CD4-positive, alpha-beta T cell treated with Interleukin-17A for 4 hours (primary cell): ENCODE measurements around the gene TNFSF8.
A peak's percentile ranks its signal among the peaks of the same experiment; 100 is the strongest.

Experiments used
- DNase-seq: peaks from one replicate; pipeline ENCODE4 v3.0.0-alpha.2; 2020; ENCODE audit warnings: mixed read lengths

Gene TNFSF8

DNA sequence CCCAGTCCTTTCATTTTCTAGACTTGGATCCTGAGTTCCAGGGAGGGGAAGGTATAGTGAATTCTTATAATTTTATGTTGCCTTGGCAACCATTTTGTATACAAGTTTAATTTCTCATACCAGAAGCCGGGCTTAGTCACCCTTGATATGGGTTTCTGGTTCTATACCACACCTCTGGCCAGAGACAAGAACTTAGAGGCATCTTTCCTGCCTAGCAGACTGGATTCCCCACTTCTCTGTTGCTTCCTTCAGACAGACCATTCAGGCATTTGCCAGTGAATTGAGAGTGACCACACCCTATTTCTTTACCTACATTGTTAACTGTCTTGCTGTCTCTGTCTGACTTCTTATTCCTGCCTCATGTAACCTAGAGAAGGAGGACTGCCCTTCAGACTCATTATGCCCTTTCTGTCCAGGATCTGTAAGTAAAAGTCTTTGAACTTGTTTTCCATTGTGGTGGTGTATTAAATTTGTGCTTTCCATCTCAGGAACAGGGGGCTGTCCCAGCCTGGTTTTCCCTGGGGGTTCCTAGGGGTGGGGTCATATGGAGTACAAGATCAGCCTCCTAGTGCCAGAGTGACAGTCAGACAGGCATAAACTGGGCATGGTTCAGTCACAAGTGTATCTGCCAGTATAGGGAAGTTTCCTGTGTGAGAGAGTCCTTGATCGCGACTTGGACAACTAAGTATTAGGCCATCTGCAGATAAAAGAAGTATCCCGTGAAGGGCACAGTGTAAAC lies 27.4 kb downstream of the TNFSF8 start:
- DNase-seq: peak; percentile 45

DNA sequence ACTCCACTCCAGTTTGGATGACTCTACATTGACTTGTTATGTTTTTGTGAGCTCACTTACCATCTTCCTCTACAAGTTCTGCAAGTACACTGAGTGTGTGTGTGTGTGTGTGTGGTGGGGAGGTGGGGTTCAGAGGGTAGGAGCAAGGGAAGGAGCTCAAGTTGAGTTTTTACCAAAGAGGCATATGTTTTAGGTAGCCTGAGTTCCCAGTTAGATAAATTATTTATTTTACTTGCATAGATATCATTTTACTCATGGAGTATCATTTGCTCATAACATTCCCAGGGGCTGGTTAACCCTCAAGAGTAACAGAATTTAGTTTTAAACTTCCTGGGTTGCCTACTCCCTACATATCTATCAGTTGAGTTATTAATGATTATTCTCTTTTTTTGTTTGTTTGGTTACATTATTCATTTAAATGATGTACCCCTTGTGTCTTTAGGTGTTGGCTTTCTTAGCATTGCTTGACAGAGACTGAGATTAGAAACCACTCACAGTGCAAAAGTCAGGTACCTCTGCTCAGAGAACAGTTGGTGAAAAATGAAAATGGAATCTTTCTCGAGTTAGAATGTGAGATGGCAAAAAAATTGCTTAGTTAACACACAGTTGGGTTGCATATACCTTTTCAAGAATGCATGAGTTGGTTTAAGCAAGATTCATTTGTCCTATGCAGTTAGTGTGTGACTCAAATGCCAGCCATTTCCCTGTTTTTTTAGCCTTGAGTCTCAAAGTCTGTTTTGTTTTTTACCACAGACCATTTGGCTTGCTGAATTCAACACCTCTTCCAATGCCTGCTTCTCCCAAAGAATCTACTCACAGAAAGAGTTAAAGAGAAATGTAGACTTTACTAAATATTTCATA lies 29.2 kb downstream of the TNFSF8 start:
- DNase-seq: no peak

DNA sequence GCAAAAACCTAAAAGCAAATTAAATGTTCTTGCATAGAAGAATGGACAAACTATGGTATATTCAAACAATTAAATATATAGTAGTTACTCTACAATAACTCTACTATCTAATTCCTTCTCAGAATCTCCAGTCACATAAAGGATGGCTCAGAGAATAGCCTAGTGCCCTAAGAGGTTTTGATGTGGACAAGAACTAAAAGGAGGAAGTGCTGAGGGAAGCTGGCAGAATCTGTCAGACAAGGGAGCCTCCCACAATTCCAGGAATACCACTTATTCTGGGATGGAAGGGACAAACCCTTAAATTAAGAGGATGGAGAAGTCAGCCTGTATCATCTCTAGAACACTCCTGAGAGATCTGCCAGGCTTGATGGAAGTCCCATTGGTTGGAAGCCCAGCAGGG lies 30.4 kb downstream of the TNFSF8 start:
- no peak for DNase-seq

DNA sequence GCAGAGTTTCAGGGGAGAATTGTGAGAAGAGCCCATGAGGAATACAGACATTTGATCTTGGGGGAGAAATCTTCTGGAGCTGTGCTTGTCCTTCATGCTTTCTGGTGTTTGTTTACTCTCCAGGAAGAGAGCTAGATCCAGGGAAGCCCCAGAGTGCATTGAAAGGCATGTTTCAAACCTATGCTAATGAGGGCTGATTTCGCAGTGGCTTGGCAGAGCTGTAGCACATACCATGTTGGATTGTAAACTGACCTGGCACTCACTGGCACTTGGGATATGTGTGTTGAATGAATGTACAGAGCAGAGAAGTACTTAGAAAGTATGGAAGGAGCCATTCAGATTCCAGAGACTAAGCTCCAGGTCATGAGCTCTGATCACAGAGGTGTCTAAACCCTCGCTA lies 30.9 kb downstream of the TNFSF8 start:
- DNase-seq: no peak

DNA sequence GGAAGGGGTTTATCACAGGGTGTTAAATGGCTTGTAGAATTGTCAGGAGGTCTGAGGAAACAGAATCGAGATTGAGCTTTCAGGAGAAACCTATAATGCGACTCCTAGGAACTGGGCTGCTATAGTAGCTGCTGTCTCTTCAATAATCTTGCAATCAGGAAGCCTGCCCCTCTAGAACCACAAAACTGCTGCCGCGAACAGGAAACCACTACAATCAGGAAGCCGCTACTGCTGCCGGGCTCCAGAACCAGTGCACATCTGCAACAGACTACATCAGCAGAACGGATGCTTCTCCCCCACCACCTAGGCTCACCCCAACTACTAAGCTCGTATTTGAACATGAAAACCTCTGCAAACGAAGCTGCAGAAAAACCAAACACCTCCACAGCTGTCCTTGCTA lies 31.6 kb downstream of the TNFSF8 start:
- peak; percentile 86 for DNase-seq

DNA sequence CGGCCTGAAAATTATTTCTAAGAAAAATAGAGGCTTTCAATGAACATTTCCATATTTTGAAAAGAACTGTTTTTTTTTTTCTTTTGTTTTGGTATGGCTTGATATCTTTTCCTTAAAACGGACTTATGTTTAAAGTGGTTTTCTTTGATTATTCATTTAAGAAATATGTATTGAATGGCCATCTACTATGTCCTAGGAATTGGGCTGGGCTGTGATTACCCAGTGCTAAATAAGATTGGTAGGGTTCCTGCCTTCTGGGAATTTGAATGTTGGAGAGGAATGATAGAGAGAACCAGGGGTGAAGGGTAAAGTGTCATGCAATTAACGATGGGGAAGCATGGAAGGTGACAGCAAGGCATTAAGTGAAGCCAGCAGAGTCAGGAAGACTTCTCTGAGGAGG lies 33.2 kb downstream of the TNFSF8 start:
- DNase-seq: no peak

DNA sequence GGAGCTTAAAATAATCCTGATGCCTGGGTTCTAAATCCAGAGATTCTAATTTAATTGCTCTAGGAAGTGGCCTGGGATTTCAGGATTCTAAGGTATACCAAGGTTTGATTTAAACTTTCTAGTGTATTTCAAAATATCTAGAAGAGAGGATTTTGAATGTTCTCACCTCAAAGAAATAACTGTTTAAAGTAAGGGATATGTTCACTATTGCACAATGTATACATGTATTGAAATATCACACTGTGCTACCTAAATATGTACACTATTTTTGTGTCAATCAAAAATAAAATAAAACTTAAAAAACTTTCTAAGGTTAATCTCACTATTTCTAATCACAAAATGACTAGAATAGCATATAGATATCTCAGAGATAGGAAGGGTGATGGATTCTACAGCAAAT lies 34.0 kb downstream of the TNFSF8 start:
- no peak for DNase-seq

DNA sequence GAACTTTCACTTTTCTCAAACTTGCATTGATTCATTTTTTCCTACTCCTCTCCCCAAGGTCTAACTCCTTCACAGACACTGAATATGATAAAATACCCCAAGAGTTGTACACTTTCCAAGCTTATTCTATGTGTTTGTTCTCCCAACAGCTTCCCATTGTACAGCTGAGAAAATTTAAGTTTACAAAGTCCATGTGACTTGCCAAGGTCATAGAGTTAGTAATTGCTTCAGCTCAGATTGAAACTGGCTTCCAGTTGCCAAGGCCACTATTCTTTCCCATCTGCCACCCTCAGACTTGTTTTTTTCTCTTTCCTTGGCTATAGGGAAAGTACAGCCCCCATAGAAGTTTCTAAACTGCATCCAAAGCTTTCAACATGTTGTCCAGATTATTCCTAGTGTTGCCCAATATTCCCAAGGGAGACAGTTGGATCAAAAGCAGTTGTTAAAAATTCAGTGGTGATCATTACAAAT lies 34.8 kb downstream of the TNFSF8 start:
- DNase-seq: no peak

DNA sequence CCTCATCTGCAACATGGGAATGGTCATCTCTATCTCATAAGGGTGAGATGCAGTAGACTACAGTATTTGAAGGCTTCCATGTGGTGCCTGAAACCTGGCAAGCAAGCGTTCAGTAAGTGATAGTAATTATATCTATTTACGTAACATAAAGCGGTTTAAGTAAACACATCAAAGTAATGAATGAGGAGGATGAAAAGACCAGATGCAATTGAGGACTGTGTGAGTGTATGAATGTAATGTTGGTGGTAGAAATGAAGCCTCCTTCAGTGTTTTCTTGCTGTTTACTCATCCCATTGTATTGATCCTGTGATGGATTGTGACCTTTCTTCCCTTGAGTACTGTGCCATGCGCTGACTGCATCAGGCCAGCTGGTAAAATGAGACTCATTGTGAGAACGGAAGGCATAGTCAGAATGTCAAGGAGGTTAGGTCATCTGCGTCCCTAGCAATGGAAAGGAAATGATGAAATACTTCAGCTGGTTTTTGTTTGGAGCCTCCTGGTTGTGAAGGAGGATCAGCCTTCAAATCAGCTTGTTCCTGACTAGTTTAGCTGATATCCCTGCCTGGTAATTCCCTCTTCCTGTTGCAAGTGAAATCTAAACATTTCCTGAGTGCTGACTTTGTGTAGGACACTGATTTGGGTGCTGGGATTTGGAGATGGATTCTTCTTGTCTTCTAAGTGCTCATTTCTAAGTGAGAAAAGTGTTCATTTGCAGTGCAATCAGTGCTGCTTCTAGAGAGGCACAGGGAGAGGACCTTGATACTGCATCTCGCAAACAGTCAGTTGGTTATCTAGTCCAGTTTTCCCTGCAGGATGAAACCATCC lies 35.6 kb downstream of the TNFSF8 start:
- no peak for DNase-seq

DNA sequence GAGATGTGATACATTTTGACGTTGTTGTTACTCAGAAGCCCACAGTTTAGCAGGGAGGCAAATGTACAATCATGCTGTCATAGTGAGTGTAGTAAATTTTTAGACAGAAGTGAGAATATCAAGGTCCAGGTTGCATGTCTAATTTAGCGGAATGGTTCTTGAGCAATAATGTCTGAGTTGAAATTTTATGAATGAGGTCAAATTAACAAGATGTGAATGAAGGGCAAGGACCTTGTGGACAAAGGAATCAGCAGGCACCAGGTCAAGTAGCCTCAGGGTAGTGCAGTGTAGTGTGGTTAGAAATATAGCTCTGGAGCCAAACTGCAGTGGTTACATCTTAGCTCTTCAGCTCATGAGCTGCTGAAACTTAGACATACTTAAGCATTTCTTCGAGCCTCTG lies 36.2 kb downstream of the TNFSF8 start:
- no peak for DNase-seq

DNA sequence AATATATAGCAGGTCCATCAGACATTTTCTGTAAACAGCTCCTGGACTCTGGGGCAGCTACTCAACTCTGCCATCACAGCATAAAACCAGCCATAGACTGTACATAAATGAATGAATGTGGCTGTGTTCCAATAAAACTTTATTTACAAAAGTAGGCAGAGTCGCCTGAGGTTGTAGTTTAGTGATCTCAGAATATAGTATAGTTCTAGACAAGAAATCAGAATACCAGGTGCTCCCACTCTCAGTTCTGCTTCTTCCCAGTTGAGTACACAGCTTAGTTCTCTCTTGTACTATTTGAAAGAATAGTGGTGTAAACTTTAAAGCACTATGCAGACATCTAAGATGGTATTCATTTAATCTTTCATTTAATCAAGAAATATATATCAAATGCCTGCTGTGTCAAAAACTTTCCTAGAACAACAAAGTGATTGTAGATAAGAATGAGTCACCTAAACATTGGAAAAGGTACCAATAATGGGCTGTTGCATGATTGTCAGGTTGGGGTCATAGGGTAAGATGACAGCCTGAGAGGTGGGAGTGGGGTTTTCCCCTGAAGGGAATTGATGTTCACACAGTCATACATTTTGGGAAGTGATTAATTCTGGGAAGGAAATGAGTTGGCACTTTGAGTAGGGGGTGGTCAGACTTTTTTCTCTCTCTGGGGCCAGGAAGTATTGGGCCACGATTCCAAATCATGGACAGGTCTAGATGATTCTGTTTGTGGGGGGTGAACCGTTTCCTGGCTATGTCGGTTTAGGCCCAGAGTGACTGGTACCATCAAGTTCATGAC lies 37.0 kb downstream of the TNFSF8 start:
- no peak for DNase-seq

DNA sequence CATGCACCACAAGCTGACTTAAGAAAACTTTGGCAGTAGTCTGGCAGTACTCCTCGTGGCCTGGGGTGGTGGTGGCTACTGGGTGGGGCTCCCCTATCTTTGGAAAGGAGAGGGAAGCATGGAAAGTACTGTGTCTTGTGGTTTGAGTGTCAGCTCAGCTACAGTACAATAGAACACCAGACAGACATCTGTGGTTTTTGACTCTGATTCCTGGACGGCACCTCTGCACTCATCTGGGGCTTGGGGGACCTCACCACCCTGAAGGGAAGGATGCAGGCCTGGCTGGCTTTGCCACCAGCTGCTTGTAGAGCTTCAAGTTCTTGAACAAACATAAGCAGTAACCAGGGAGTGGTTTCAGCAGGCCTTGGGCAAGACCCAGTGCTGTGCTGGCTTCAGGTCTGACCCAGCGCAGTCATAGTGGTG lies 40.6 kb downstream of the TNFSF8 start:
- no peak for DNase-seq

DNA sequence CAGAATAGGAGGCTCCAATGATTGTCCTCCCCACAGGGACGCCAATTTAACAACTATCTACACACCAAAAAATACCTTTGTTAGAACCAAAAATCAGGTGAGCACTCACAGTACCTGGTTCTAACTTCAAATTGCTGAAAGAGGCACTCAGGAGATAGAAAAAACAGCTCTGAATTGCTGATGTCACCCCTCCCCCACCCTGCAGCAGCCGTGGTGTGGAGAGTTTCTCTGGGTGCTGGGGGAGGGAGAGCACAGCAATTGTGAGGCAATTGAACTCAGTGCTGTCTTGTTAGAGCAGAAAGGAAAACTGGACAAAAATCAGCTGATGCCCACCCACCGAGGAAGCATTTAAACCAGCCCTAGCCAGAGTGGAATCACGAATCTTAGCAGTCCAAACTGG lies 41.8 kb downstream of the TNFSF8 start:
- DNase-seq: peak; percentile 36

DNA sequence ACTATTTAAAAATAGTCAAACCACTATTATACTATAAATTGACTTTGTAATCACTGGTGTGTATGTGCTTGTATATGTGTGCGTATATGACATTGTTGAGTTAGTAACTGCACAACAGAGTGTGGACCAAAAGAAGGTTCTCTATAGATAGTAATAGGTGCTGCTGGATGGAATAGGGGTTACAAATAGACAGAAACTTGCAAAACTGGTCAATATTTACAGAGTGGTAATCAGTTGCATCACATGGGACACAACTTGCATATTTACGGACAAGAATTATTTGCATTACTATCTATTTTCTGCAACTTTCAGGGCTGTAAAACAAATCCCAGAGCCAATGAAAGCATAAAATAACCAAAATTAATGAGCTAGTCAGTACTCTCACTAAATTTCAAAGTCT lies 42.4 kb downstream of the TNFSF8 start:
- no peak for DNase-seq

DNA sequence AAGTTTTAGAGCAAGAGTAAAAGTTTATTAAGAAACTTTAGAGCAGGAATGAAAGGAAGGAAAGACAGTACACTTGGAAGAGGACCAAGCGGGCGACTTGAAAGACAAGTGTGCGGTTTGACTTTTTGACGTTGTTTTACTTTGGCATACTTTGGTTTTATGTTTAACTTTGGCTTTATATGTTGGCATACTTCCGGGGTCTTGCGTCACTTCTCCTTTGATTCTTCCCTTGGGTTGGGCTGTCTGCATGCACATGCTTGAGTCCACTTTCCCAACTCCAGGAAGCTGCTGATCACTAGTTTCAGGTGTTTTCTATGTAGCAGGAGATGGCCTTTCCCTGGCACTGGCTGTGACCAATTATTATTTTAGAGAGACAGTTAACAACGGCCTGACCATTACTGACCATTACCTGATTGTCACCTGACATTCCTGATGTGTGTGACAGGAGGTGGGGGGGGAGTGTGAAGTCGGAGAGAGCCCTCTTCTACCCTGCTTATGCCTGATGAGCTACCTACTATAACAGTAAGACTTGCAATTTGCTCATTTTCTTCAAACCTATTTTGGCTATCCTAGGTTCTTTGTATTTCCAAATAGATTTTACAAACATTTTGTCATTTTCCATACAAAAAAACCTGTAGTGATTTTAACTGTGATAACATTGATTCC lies 45.5 kb downstream of the TNFSF8 start:
- DNase-seq: no peak

DNA sequence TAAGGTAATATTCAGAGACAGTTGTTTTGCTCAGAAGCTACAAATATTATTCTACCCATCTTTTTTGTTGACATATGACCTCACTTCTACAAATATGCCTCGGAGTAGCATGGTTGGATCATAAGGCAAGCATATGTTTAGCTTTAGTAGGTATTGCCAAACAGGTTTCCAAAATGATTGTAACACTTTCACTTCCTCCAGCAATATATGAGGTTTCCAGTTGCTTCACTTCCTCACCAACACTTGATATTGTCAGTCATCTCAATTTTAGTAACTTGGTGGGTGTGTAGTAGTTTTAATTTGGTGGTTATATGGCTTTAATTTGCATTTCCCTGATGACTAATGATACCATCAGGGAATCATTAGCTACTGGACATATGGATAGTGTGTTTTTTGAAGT lies 46.7 kb downstream of the TNFSF8 start:
- DNase-seq: no peak

DNA sequence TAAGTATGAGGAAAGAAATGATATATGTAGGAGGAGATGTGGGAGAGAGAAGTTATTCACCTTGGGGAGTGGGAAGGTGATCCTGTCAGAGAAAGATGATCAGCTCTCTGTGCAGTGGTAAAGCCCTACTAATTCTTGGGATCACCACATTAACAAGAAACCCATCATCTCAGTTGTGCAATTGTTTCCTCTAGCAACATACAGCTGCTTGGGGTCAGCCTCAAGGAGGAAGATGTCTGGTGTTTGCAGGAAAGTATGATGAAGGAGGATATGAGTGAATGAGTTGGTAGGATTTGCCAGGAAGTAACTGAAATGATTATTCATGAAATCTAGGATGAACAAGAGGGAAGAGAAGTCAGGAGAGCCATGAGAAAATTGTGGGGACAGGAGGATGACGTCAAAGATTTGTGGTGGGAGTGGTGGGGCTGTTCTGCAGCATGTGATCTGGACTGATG lies 50.1 kb downstream of the TNFSF8 start:
- DNase-seq: no peak

DNA sequence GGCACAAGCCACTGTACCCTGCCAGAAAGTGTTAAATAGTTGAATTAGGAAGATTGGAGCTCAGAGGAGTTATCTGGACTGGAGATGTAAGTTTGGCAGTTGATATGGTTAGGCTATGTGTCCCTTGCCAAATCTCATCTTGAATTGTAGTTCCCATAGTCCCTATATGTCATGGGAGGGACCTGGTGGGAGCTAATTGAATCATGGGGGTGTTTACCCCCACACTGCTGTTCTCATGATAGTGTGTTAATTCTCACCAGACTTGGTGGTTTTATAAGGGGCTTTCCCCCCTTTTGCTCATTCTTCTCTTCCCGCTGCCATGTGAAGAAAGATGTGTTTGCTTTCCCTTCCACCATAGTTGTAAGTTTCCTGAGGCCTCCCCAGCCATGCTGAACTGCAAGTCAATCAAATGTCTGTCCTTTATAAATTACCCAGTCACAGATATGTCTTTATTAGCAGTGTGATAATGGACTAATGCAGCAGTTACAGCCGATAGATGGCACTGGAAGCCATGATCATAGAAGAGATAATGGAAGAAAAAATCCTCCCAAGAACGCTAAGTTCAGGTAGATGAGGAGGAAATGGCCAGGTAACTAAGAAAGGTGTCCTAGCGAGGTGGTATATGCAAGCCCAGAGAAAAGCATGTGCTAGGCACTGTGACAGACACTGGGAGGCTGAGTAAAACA lies 51.4 kb downstream of the TNFSF8 start:
- DNase-seq: no peak

DNA sequence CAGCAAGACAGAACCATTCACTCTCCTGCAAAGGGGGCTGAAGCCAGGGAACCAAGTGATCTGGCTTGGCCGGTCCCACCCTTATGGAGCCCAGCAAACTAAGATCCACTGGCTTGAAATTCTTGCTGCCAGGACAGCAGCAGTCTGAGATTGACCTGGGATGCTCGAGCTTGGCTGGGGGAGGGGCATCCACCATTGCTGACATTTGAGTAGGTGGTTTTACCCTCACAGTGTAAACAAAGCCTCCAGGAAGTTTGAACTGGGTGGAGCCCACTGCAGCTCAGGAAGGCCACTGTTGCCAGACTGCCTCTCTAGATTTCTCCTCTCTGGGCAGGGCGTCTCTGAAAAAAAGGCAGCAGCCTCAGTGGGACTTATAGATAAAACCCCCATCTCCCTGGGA lies 60.5 kb downstream of the TNFSF8 start:
- peak; percentile 65 for DNase-seq

DNA sequence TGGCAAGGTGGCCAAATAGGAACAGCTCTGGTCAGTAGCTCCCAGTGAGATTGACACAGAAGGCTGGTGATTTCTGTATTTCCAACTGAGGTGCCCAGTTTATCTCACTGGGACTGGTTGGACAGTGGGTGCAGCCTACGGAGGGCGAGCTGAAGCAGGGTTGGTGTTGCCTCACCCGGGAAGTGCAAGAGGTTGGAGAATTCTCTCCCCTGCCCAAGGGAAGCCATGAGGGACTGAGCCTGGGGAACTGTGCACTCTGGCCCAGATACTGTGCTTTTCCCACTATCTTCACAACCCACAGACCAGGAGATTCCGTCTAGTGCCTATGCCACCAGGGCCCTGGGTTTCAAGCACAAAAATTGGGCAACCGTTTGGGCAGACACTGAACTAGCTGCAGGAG lies 61.0 kb downstream of the TNFSF8 start:
- no peak for DNase-seq

DNA sequence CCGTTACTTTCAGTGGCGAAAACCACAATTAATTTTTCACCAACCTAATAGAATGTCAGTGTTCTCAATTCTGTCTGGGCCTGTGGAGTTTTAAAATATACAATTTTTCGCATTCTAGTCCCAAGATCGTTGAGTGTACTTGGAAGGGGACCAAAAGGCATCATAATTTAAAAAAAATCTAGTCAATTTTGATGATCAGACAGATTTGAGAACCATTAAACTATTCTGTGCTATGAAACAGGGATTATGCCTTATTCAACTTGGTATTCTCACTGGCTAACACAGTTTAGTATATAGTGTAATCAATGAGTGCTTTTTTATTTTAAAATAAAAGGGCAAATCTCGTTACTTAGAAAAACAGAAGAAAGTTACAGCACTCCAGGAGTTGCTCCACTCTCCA lies 63.1 kb downstream of the TNFSF8 start:
- no peak for DNase-seq
